CD14-positive monocyte (primary cell): ENCODE data around the gene ELAVL1. TPM values are rescaled to one million over a fixed set of nuclear protein-coding genes. Genes with fewer than 3 reads are reported as not detected.

Source experiments
- DNase-seq, 3 donors: peaks; one replicate each; pipeline ENCODE4 v3.0.0-alpha.2; 2011 to 2022
- H2AFZ ChIP-seq: 2 replicates; pipeline ENCODE4 v1.6.0; 2012; ENCODE audit warnings: mild to moderate bottlenecking, low read depth, low read length, inconsistent platforms; ENCODE audit not compliant: insufficient read depth, poor library complexity, severe bottlenecking
- H3K27ac ChIP-seq, 2 donors: 1 replicate in 1 of 2; 2 replicates in 1 of 2; pipeline ENCODE4 v1.5.1; 2012 to 2013; ENCODE audit warnings: low read length in 2 of 2, control low read depth in 1 of 2, inconsistent platforms in 1 of 2, low read depth in 1 of 2, mild to moderate bottlenecking in 1 of 2
- H3K27me3 ChIP-seq, 2 donors: one replicate each; pipeline versions ENCODE4 v1.6.0 to v1.6.1; 2011 to 2013; ENCODE audit warnings: low read length in 2 of 2; ENCODE audit not compliant: control insufficient read depth in 2 of 2, insufficient read depth in 2 of 2
- H3K36me3 ChIP-seq, 2 donors: replicated peaks in 1 of 2; 1 replicate in 1 of 2; 2 replicates in 1 of 2; pipeline versions ENCODE4 v1.5.1 to v1.6.1; 2012 to 2013; ENCODE audit warnings: low read length in 2 of 2, control low read depth in 1 of 2, inconsistent platforms in 1 of 2, mild to moderate bottlenecking in 1 of 2; ENCODE audit not compliant: insufficient read depth in 2 of 2, control insufficient read depth in 1 of 2
- H3K4me1 ChIP-seq, 2 donors: 1 replicate in 1 of 2; 2 replicates in 1 of 2; pipeline versions ENCODE4 v1.5.1 to v1.6.1; 2012 to 2013; ENCODE audit warnings: low read length in 2 of 2, control low read depth in 1 of 2, inconsistent platforms in 1 of 2, mild to moderate bottlenecking in 1 of 2, moderate library complexity in 1 of 2; ENCODE audit not compliant: insufficient read depth in 2 of 2, control insufficient read depth in 1 of 2
- H3K4me2 ChIP-seq: replicated peaks from 2 replicates; pipeline ENCODE3; 2012; ENCODE audit warnings: low read length, moderate library complexity, mild to moderate bottlenecking; ENCODE audit not compliant: poor library complexity, severe bottlenecking; ENCODE audit errors: extremely low read depth
- H3K4me3 ChIP-seq, 3 experiments: fragments of 200-600 bp in 1 of 3; sonication (generic) in 1 of 3; replicated peaks in 1 of 3; 1 replicate in 2 of 3; 2 replicates in 1 of 3; pipeline ENCODE4 v1.5.1; 2011 to 2013; ENCODE audit warnings: low read length in 3 of 3, mild to moderate bottlenecking in 3 of 3, control low read depth in 2 of 3, low read depth in 2 of 3, inconsistent platforms in 1 of 3, moderate library complexity in 1 of 3
- H3K79me2 ChIP-seq: 2 replicates; pipeline ENCODE4 v1.6.0; 2012; ENCODE audit warnings: mild to moderate bottlenecking, control low read depth, inconsistent platforms, low read length, moderate library complexity; ENCODE audit not compliant: insufficient read depth
- H3K9ac ChIP-seq: 2 replicates; pipeline ENCODE4 v1.6.0; 2017; ENCODE audit warnings: low read length, mild to moderate bottlenecking; ENCODE audit not compliant: insufficient read depth, poor library complexity, severe bottlenecking
- H3K9me3 ChIP-seq, 2 donors: replicated peaks in 1 of 2; 1 replicate in 1 of 2; 2 replicates in 1 of 2; pipeline versions ENCODE4 v1.5.1 to v1.6.1; 2012 to 2013; ENCODE audit warnings: low read length in 2 of 2, control low read depth in 1 of 2; ENCODE audit not compliant: control insufficient read depth in 1 of 2, insufficient read depth in 1 of 2
- H4K20me1 ChIP-seq: 2 replicates; pipeline ENCODE4 v1.6.0; 2012; ENCODE audit warnings: mild to moderate bottlenecking, low read length, control low read depth, moderate library complexity; ENCODE audit not compliant: insufficient read depth
- H3K27ac Mint-ChIP-seq, 7 donors: one replicate each; pipeline ENCODE4 v1.8.0; 2020; ENCODE audit warnings: mild to moderate bottlenecking in 7 of 7, mixed read lengths in 7 of 7, moderate library complexity in 6 of 7, inconsistent platforms in 2 of 7
- H3K27me3 Mint-ChIP-seq, 3 donors: one replicate each; pipeline ENCODE4 v1.8.0; 2021 to 2022; ENCODE audit warnings: low read depth in 3 of 3, mild to moderate bottlenecking in 3 of 3, mixed read lengths in 3 of 3, moderate library complexity in 3 of 3, inconsistent platforms in 1 of 3
- H3K36me3 Mint-ChIP-seq, 2 donors: one replicate each; pipeline ENCODE4 v1.8.0; 2020; ENCODE audit warnings: mixed read lengths in 2 of 2, inconsistent platforms in 1 of 2, mild to moderate bottlenecking in 1 of 2
- H3K4me1 Mint-ChIP-seq: one replicate; pipeline ENCODE4 v1.8.0; 2020; ENCODE audit warnings: mild to moderate bottlenecking, mixed read lengths
- H3K4me3 Mint-ChIP-seq, 2 donors: one replicate each; pipeline ENCODE4 v1.8.0; 2020; ENCODE audit warnings: mild to moderate bottlenecking in 2 of 2, mixed read lengths in 2 of 2, moderate library complexity in 1 of 2
- H3K9me3 Mint-ChIP-seq, 7 donors: one replicate each; pipeline ENCODE4 v1.8.0; 2020 to 2022; ENCODE audit warnings: mixed read lengths in 7 of 7, mild to moderate bottlenecking in 6 of 7, moderate library complexity in 6 of 7, inconsistent platforms in 2 of 7
- WGBS: methylation state at CpG from one replicate; pipeline ENCODE4 v1.1.5; 2013; ENCODE audit warnings: missing lambda C conversion rate; ENCODE audit not compliant: insufficient coverage; 5-methylcytosine and 5-hydroxymethylcytosine counted together
- intact Hi-C, 2 donors: fragments of 100-400 bp; cut with micrococcal nuclease; formaldehyde crosslinking; loops; one replicate each; pipeline versions ENCODE4 v1.15.0 to v1.15.1; 2023
- polyA plus RNA-seq, 3 donors: library from polyadenylated mRNA; depleted of rRNA in 1 of 3; unstranded in 2 of 3; stranded (reverse) in 1 of 3; fragments of 300-500 nt in 2 of 3; fragments of >200 nt in 1 of 3; fragmentation: Illumina TruSeq in 2 of 3; gene quantifications; 1 replicate in 2 of 3; 2 replicates in 1 of 3; pipeline ENCODE4 v1.2.3, GENCODE V29; 2012 to 2021
- TF ChIP-seq, protein P1 (sequence below): fragments of 200-600 bp; IDR thresholded peaks from one replicate; pipeline ENCODE4 v1.8.0; 2022; ENCODE audit warnings: antibody characterized with exemption, mild to moderate bottlenecking

ELAVL1 gene
- polyA plus RNA-seq, 3 donors = 25.1 to 31.1 (median 30.7) TPM

DNA sequence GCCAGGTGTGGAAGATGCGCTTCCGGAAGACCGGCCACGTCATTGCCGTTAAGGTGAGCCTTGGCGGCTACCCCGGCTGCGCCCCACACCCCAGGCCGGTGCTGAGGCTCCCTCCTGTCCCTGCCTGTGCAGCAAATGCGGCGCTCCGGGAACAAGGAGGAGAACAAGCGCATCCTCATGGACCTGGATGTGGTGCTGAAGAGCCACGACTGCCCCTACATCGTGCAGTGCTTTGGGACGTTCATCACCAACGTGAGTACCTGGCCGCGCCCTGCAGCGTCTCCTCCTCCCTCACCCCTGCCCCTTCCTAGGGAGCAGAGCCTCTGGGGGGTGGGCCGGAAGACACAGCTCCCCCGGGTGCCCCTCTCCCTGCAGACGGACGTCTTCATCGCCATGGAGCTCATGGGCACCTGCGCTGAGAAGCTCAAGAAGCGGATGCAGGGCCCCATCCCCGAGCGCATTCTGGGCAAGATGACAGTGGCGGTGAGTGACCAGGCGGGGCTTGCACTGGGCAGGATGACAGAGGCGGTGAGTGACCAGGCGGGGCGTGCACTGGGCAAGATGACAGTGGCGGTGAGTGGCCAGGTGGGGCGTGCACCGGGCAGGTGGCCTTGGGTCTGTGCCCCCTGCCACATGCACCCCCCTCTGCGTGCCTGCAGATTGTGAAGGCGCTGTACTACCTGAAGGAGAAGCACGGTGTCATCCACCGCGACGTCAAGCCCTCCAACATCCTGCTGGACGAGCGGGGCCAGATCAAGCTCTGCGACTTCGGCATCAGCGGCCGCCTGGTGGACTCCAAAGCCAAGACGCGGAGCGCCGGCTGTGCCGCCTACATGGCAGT is 94.9 kb downstream of the ELAVL1 start:
- WGBS = 95% methylated on average over 47 of the region's 54 CpGs
- peaks cover 0 to 7% (median 3%) of the 10 kb centered on the region in 7 donors for H3K9me3 Mint-ChIP-seq
- TF ChIP-seq, protein P1, sequence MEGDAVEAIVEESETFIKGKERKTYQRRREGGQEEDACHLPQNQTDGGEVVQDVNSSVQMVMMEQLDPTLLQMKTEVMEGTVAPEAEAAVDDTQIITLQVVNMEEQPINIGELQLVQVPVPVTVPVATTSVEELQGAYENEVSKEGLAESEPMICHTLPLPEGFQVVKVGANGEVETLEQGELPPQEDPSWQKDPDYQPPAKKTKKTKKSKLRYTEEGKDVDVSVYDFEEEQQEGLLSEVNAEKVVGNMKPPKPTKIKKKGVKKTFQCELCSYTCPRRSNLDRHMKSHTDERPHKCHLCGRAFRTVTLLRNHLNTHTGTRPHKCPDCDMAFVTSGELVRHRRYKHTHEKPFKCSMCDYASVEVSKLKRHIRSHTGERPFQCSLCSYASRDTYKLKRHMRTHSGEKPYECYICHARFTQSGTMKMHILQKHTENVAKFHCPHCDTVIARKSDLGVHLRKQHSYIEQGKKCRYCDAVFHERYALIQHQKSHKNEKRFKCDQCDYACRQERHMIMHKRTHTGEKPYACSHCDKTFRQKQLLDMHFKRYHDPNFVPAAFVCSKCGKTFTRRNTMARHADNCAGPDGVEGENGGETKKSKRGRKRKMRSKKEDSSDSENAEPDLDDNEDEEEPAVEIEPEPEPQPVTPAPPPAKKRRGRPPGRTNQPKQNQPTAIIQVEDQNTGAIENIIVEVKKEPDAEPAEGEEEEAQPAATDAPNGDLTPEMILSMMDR = no peak
- Histone ChIP-seq H3K36me3 (peaks cover 45 to 54% of the 10 kb centered on the region in 2 donors), H3K4me2 (no peak overlapping the region), H3K9me3 (peaks cover 0 to 8% of the 10 kb centered on the region in 2 donors), H3K9ac (no peak overlapping the region), H3K4me1 (peaks cover 0 to 2% of the 10 kb centered on the region in 2 donors), H4K20me1 (peaks cover 81% of the 10 kb centered on the region), H2AFZ (no peak overlapping the region), H3K27me3 (peaks cover 5 to 12% of the 10 kb centered on the region in 2 donors), H3K27ac (no peak overlapping the region), H3K79me2 (peaks cover 24% of the 10 kb centered on the region), H3K4me3 (no peak overlapping the region)
- peaks cover 7% of the 10 kb centered on the region for H3K4me1 Mint-ChIP-seq
- peaks cover 32 to 60% of the 10 kb centered on the region in 2 donors for H3K36me3 Mint-ChIP-seq
- peaks cover 14 to 20% (median 16%) of the 10 kb centered on the region in 3 donors for H3K27me3 Mint-ChIP-seq
- no peak overlapping the region for H3K4me3 Mint-ChIP-seq
- no peak overlapping the region for H3K27ac Mint-ChIP-seq
- intact Hi-C loops = no loop called here
- DNase-seq = no peak

DNA sequence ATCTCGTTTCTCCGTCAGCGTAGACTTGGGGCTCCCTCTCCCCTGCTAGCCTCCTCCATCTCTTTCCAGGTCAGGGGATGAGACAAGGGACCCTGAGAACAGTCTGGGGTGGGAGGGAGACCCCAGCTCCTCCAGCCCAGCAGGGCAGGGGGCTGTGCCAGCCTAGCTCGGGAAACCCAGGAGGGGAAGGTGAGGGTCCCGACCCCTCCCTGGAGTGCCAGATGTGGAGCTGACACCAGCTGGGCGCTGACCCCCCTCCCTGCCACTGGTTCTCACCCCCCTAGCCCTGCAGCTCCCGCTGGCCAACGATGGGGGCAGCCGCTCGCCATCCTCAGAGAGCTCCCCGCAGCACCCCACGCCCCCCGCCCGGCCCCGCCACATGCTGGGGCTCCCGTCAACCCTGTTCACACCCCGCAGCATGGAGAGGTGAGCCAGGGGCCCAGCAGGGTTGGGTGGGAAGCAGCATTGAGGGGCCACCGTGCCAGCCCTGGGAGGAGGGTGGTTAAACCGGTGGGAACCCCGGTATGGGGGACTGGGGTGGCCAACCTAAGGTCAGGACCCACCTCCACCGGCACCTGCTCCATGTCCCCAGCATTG is 95.9 kb downstream of the ELAVL1 start:
- H3K4me3 Mint-ChIP-seq = no peak overlapping the region
- no peak for DNase-seq
- Histone ChIP-seq H3K4me1 (peaks cover 7 to 9% of the 10 kb centered on the region in 2 donors), H3K27ac (no peak overlapping the region), H2AFZ (no peak overlapping the region), H3K79me2 (peaks cover 33% of the 10 kb centered on the region), H3K4me2 (no peak overlapping the region), H4K20me1 (peaks cover 91% of the 10 kb centered on the region), H3K27me3 (peaks cover 0 to 2% of the 10 kb centered on the region in 2 donors), H3K36me3 (peaks cover 48 to 55% of the 10 kb centered on the region in 2 donors), H3K4me3 (no peak overlapping the region), H3K9ac (no peak overlapping the region), H3K9me3 (no peaks in the 10 kb centered on the region)
- H3K27ac Mint-ChIP-seq = no peak overlapping the region
- peaks cover 38 to 67% of the 10 kb centered on the region in 2 donors for H3K36me3 Mint-ChIP-seq
- intact Hi-C loops = loop anchor here in 1 of 2 donors (10.0 kb wide), 1 partner anchor 275 kb away; the partner anchor contains the start of genes PCP2 and STXBP2
- H3K27me3 Mint-ChIP-seq = peaks cover 6 to 10% (median 8%) of the 10 kb centered on the region in 3 donors
- TF ChIP-seq, protein P1 = no peak
- peaks cover 10% of the 10 kb centered on the region for H3K4me1 Mint-ChIP-seq
- 95% methylated on average over 14 of the region's 21 CpGs for WGBS
- H3K9me3 Mint-ChIP-seq = no peaks in the 10 kb centered on the region
